ENCODE measurements around the gene SNX6.

DNA sequence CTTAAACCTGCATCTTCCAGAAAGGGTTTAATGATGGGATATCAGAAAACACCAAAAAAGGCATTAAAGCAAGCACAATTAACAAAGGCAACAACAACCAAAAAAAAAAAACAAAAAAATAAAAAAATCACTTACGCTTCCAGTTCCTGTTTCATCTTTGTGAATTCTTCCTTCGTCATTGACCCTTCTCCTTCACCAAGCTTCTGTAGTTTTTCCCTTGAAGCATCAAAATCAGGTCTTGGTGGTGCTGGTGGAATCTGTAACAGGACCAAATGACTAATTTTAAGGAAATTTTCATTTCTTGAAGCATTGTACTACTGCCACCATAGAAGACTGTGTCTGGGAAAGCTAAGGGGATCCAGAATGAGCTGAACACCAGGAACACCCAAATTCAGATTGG, 24.5 kb downstream of the SNX6 start:
- TF ChIP-seq EZH2 (IDR thresholded peaks at IDR 0.05; ENCODE audit: borderline replicate concordance) (no peak), EZH2phosphoT487 (IDR thresholded peaks at IDR 0.05; ENCODE audit: low read depth, severe bottlenecking, unreplicated experiment) (no peak)
- TF ChIP-seq, protein P1, sequence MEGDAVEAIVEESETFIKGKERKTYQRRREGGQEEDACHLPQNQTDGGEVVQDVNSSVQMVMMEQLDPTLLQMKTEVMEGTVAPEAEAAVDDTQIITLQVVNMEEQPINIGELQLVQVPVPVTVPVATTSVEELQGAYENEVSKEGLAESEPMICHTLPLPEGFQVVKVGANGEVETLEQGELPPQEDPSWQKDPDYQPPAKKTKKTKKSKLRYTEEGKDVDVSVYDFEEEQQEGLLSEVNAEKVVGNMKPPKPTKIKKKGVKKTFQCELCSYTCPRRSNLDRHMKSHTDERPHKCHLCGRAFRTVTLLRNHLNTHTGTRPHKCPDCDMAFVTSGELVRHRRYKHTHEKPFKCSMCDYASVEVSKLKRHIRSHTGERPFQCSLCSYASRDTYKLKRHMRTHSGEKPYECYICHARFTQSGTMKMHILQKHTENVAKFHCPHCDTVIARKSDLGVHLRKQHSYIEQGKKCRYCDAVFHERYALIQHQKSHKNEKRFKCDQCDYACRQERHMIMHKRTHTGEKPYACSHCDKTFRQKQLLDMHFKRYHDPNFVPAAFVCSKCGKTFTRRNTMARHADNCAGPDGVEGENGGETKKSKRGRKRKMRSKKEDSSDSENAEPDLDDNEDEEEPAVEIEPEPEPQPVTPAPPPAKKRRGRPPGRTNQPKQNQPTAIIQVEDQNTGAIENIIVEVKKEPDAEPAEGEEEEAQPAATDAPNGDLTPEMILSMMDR (IDR thresholded peaks at IDR 0.05; ENCODE audit: poor library complexity): no peak
